Sigmoid colon (tissue), 4 donors: ENCODE results near the gene CCT4.

Source experiments
- EP300 ChIP-seq, 4 donors: sonication (generic); formaldehyde crosslinking; IDR thresholded peaks; one replicate each; pipeline ENCODE4 v1.6.1; 2017; ENCODE audit warnings: antibody characterized with exemption in 4 of 4
- POLR2A ChIP-seq, 2 donors: fragments of 450-650 bp; IDR thresholded peaks; one replicate each; pipeline ENCODE4 v1.6.1; 2016; ENCODE audit warnings: antibody characterized with exemption in 2 of 2, mild to moderate bottlenecking in 2 of 2, moderate library complexity in 2 of 2
- POLR2AphosphoS5 ChIP-seq, 4 donors: sonication (generic); formaldehyde crosslinking; IDR thresholded peaks; one replicate each; pipeline ENCODE4 v1.6.1; 2017; ENCODE audit warnings: antibody characterized with exemption in 4 of 4
- TF ChIP-seq, protein P1 (sequence below), 4 experiments: fragments of 450-650 bp in 3 of 4; fragments of 200-600 bp in 1 of 4; IDR thresholded peaks; one replicate each; pipeline ENCODE4 v1.5.1; 2016 to 2019; ENCODE audit warnings: antibody characterized with exemption in 4 of 4, mild to moderate bottlenecking in 3 of 4, moderate library complexity in 2 of 4

DNA sequence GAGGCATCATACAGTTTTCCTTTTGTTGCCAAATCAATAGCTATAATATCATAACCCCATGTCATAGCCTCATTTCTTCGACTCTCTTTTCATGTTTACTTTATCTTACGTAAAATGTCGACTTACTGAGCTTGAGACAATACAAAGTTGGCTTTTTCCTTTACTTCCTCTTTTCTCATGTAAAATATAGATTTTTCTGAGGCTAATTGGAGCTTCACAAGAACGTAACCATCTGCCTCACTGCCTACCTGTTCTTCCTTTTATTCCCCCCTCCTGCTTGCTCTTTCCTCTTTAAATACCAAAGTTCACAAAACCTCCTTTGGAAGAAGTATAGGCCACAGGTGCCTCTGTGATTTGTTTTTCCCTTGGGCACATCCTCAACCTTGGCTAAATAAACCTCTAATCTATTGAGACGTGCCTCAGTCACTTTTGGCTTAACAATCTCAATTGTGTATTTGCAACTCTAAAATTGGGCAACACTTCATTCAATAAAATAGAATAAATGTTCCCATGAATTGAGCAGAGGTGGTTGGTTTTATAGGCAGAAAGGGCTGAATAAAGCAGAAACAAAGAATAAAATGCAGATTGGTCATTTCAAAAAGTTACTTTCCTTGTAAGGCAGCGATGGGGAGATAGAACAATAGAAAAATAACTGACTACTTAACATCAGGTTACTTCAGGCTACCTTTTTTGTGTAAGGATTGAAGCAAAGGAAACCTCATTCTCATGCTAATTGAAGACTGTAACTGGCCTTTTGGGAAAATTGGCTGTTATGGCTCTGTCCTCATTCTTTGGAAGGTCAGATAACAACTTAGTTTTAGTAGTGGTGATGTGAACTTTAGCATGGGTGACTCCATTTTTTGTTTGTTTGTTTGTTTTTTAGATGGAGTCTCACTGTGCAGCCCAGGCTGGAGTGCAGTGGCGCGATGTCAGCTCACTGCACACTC is 38.3 kb upstream of the CCT4 start:
- TF ChIP-seq, protein P1, sequence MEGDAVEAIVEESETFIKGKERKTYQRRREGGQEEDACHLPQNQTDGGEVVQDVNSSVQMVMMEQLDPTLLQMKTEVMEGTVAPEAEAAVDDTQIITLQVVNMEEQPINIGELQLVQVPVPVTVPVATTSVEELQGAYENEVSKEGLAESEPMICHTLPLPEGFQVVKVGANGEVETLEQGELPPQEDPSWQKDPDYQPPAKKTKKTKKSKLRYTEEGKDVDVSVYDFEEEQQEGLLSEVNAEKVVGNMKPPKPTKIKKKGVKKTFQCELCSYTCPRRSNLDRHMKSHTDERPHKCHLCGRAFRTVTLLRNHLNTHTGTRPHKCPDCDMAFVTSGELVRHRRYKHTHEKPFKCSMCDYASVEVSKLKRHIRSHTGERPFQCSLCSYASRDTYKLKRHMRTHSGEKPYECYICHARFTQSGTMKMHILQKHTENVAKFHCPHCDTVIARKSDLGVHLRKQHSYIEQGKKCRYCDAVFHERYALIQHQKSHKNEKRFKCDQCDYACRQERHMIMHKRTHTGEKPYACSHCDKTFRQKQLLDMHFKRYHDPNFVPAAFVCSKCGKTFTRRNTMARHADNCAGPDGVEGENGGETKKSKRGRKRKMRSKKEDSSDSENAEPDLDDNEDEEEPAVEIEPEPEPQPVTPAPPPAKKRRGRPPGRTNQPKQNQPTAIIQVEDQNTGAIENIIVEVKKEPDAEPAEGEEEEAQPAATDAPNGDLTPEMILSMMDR (IDR thresholded peaks at IDR 0.05) = no peak
- TF ChIP-seq POLR2A (IDR thresholded peaks at IDR 0.05) = no peak
- TF ChIP-seq EP300 (IDR thresholded peaks at IDR 0.05) = no peak
- TF ChIP-seq POLR2AphosphoS5 (IDR thresholded peaks at IDR 0.05) = no peak
